ENCODE results near the gene VPS9D1.
"Not testable (repeated sequence)": the region's sequence is repeated elsewhere in the genome, so short reads cannot be mapped to it uniquely, and the experiment has no call there.

The VPS9D1 gene

DNA sequence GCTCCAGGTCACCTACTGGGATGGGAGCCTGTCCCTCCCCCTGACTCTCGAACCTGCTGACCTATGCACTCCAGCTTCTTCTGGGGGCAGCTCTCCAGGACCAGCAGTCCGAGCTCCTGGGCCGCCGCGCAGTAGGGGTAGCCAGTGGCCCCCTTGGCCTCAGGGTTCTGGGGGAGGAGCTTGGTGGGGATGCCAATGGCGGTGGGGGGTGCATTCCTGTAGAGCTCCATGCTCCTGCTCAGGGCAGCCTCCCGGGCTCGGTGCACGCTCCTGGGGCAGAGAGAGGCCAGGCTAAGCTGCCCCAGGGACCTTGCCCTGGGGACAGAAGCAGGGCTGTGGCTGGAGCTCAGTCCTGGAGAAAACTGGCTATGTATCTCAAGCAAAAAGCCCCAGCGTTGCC is 11.5 kb downstream of the VPS9D1 start:
- no peak for DNase-seq

DNA sequence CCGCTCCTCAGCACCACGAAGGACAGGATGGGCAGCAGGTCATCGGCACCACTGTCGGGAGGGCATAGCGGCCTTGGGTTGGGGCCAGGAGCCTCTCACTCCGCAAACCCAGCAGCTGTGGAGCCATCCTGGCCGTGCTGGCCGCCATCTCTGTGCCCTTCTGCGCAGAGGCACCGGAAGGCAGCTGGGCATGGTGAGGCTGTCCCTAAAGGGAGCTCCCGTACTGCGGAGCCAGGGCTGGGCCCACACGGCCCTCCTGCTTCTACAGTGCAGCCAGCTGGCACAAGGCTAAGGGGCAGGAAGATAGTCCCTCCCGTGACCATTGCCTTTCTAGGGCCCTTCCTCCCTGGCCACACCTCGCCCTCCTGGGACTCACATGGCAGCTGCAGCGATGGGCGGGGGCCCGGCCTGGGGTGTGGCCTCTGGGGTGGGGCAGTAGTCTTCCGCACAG is 12.2 kb downstream of the VPS9D1 start:
- DNase-seq = no peak

GRCh38 chr16:89707695-89708094 is 13.0 kb downstream of the VPS9D1 start:
- DNase-seq = no peak

DNA sequence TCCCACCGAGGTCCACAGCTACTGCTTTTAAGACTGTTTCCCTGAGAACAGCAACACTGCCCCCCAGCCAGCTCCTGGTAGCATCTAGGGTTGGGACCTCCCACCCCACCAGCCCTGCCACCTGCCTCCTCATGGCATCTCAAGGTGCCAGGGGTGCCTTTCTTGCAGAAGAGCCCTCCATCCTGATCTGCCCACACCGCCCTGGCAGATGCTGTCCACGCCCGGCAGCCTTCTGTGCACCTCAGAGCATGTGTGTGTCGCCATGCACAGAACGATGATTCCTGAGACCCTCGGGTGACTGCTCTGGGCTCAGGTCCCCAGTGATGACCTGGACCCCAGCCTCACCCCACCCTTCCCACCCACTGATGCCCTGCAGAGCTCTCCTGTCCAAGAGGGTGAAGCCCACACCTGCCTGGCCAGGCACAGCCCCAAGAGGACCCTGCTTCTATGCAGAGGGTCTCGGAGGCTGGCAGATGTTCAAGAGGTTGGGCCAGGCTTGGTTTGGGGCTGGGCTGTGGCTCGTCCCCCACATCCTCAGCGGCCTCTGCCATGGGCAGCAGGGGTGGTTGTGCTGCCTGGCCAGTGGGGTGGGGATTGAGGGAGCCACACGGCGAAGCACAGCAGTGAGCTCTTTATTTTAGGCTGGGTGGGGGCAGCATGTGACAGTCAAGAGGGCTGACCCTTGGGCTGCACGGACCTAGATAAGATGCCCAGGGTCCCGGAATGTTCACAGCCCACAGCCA is 14.0 kb downstream of the VPS9D1 start:
- no peak for DNase-seq

GRCh38 chr16:89705006-89705405 is 15.7 kb downstream of the VPS9D1 start:
- no peak for DNase-seq

- no peak for DNase-seq
These were observed 16.4 kb downstream of the VPS9D1 start for GRCh38 chr16:89704281-89704680.

GRCh38 chr16:89701425-89702406 is 19.0 kb downstream of the VPS9D1 start, which contains the start of gene SPATA2L:
TSS of gene SPATA2L (minus strand) at chr16:89701705. CDS start at chr16:89701232, 473 bp downstream.
- peak; percentile 86 for DNase-seq

GRCh38 chr16:89700649-89701424 is 19.9 kb downstream of the VPS9D1 start:
- peak; percentile 16 for DNase-seq

GRCh38 chr16:89700100-89700648 is 20.5 kb downstream of the VPS9D1 start:
- DNase-seq = peak; percentile 94

DNA sequence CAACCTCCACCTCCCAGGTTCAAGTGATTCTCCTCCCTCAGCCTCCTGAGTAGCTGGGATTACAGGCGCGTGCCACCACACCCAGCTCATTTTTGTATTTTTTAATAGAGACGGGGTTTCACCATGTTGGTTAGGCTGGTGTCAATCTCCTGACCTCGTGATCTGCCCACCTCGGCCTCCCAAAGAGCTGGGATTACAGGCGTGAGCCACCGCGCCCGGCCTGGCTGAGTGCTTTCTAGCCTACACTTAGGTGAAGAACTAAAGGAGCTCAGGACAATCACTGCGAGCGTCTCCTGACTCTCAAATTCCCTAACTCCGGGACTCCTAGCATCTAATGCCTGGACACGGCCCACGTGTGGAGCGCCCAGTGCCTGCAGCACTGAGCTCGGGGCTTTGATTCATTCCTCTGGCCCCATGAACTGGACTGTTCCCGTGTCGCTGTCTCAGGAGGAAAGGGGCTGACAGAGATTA is 21.0 kb downstream of the VPS9D1 start:
- not testable (repeated sequence) for DNase-seq

GRCh38 chr16:89698717-89699116 is 22.0 kb downstream of the VPS9D1 start:
- DNase-seq = not testable (repeated sequence)

DNA sequence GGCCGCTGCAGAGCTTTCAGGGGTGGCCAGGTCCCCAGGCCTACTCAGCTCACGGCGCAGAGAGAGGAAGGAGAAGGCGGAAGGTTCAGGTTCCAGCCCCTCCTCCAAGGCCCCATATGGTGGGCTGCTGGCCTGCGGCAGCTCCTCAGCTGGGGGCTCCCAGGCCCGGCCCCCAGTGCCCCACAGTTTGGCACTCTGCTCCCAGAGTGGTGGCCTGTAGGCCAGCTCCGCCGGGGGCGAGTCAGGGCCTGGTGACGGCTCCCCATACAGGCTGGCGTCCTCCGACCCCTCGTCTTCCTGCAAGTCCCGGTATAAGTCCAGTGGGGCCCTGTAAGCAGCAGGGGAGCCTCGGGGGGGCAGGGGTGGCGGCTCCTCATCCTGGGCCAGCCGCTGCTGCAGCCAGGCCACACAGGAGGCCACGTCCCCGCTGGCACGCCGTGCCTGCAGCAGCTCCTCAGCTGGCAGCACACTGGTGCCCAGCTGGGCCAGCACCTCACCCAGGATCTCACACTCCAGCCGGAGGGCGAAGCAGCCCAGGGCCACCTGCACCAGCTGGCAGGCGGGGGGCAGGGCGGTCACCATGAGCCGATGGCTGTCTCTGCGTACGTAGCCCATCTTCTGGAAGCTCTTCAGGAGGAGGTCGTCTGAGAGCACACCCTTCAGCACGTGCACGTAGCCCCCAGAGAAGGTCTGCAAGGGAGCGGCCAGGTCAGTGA is 22.9 kb downstream of the VPS9D1 start:
- no peak for DNase-seq

DNA sequence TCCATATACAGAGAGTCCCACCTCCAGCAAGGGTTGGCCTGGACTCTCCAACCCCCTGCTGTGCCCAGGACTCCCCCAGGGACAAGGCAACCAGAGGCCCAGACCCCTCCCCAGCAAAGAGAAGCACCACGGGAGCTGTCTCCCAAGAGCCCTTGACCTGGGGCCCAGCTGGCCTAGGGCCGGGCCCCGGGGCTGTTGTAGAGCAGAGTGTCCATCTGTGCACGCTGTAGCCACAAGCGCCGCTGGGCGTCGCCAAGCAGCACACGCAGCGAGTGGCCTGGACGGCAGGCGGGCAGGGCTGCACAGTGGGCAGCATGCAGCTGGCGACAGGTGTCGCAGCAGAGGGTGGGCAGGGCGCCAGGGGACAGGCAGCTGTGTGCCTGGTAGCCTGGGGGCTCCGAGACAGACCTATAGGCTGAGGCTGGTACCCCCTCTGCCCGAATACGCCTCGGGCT is 23.5 kb downstream of the VPS9D1 start:
- peak; percentile 58 for DNase-seq

GRCh38 chr16:89696670-89697128 is 24.0 kb downstream of the VPS9D1 start:
- no peak for DNase-seq

DNA sequence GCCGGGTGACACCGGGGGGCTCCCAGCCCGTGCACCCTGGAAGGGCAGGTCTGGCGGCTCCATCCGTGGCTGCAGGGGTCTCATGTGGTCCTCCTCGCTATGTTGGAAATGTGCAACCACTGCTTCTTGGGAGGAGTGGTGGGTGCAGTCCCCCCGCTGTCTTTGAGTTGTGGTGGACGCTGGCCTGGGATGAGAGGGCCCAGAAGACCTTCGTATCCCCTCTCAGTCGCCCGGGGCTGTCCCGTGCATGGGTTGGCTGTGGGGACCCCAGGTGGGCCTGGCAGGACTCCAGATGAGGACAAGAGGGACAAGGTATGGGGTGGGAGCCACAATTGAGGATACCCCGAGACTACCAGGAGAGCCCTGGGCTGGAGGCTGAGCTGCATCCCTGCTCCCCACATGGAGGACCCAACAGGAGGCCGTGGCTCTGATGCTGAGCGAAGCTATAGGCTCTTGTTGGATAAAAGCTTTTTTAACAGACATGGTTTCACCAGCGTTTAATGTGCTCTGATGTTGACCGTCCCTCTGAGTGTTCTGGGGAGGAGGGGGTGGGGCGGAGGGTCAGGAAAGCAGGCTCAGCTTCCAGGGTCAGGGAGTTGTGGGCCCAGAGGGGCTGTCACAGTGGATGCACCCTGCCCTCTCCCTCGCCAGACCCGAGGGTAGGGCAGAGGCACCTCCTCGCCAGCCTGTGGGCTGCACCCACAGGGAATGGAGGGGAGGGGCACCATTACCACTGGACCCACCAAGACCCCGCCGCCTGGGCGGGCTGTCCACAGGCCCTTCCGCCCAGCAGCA is 24.6 kb downstream of the VPS9D1 start:
- no peak for DNase-seq

DNA sequence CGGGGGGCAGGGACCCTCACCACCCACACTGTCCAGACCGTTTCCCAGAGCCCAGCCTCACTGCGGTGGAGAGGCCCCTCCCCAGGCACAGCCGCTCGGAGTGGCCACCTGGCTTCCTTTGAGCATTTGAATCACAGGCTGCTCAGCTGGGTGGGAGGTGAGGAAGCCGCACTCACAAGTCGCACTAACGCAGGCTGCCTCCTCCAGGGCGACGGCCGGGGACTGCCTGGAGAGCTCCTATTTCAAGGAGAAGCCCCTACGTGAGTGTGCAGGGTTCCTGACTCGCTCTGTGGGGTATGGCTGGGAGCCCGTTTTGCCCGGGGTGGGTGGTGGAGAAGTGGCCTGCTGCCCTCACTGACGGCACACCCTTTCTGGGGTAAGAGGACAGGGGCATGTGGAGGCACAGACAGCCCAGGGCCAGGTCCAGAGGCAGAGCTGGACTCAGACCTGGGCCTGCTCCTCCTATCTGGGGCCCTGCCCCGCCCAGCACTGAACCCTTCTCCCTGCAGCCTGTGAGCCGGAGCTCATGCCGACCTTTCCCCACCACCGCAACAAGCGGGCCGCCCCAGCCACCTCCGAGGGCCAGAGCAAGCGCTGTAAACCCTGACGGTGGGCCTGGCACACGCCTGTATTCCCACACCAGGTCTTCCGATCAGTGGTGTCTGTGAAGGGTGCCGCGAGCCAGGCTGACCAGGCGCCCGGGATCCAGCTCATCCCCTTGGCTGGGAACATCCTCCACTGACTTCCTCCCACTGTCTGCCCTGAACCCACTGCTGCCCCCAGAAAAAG is 25.4 kb downstream of the VPS9D1 start:
- DNase-seq = no peak

DNA sequence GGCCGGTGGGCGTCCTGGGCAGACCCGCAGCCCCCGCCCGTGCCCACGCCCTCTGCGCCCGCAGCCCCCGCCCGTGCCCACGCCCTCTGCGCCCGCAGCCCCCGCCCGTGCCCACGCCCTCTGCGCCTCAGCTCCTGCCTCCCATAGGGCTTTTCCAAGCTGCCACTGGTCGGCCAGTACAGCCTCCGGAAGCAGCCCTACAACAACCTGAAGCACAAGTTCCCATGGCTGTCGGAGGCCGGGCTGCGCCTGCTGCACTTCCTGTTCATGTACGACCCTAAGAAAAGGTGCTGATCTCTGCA is 26.0 kb downstream of the VPS9D1 start:
- DNase-seq = not testable (repeated sequence)

DNA sequence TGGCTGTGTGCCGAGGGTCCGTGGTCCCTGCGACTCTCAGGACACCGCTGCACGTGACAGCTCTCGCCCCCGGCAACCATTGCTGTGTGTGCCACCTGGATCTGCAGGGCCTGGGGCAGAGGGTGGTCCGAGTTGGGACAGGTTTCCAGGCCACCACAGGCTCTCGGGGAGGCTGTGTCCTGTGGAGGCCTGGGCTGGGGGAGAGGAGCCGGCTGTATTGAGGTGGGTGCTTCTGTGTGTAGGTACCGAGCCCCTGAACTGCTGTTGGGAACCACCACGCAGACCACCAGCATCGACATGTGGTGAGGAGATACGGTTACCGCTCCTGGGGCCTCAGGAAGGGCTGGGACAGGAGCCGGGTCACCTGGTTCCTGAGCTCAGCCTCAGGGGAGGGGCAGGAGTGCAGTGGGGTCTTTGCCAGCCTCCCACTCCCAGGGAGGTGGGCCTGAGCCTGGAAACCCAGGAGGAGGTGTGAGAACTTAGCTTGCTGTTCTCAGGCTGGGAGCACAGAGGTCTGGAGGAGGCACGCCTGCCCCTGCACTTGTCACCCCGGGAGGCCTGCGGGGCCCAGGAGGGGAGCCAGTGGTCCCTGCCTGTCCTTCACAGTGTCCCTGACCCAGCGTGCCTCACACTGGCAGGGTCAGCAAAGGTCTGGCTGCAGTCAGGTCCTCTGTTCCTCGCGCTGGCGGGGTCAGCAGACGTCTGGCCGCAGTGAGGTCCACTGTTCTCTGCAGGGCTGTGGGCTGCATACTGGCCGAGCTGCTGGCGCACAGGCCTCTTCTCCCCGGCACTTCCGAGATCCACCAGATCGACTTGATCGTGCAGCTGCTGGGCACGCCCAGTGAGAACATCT is 26.5 kb downstream of the VPS9D1 start:
- no peak for DNase-seq

DNA sequence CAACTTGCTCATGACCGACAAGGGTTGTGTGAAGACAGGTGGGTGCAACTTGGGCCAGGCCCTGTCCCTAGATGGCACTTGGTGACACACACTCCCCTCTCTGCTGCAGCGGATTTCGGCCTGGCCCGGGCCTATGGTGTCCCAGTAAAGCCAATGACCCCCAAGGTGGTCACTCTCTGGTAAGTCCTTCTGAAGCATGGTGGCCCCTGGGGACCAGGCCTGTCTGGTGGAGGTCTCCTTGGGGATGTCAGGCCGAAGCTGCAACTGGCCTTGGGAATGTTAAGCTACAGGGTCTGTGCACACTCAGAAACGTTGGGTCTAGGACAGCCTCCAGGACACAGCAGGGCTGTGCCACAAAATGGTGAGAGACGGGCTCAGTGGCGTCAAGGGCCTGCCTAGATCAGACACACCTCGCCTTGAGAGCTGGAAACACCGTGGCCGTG is 27.4 kb downstream of the VPS9D1 start:
- no peak for DNase-seq

All from NCI-H1105 treated with DMSO at 0.1 percent for 48 hours (cell line).